IPS DF 4.7 (cell line): ENCODE measurements around the gene ROGDI.
A peak's percentile ranks its signal among the peaks of the same experiment; 100 is the strongest.

Source experiments
- DNase-seq: peaks from one replicate; pipeline ENCODE4 v3.0.0-alpha.2; 2013; ENCODE audit warnings: low spot score; ENCODE audit errors: extremely low read depth

Gene ROGDI

GRCh38 chr16:4801962-4802658, at the start of gene ROGDI:
Gene ROGDI, minus strand, starts transcription at chr16:4802633. Its CDS starts 62 bp downstream, at chr16:4802571.
- no peak for DNase-seq

GRCh38 chr16:4850211-4850610, 47.8 kb upstream of the ROGDI start:
- DNase-seq: no peak

- DNase-seq: no peak
These were observed 45.5 kb upstream of the ROGDI start for GRCh38 chr16:4847774-4848587.

GRCh38 chr16:4846901-4847773, 44.7 kb upstream of the ROGDI start, which contains the start of the genes GLYR1 and UBN1:
Gene GLYR1, minus strand, starts transcription at chr16:4847288. Its CDS starts 23 bp downstream, at chr16:4847265.
Gene UBN1, plus strand, starts transcription at chr16:4847481. Its CDS starts 5,437 bp downstream, at chr16:4852918.
- peak; percentile 71 for DNase-seq

- no peak for DNase-seq
These were observed 44.1 kb upstream of the ROGDI start for GRCh38 chr16:4846503-4846900.

- no peak for DNase-seq
These were observed 38.6 kb upstream of the ROGDI start for GRCh38 chr16:4840984-4841383.

GRCh38 chr16:4839942-4840341, 37.5 kb upstream of the ROGDI start:
- no peak for DNase-seq

GRCh38 chr16:4837733-4838501, 35.5 kb upstream of the ROGDI start:
- no peak for DNase-seq

GRCh38 chr16:4836727-4837126, 34.3 kb upstream of the ROGDI start:
- DNase-seq: no peak

GRCh38 chr16:4833584-4833983, 31.2 kb upstream of the ROGDI start:
- no peak for DNase-seq

GRCh38 chr16:4832698-4833343, 30.4 kb upstream of the ROGDI start:
- no peak for DNase-seq

- no peak for DNase-seq
These were observed 29.2 kb upstream of the ROGDI start for GRCh38 chr16:4831616-4832015.

GRCh38 chr16:4830408-4830807, 28.0 kb upstream of the ROGDI start:
- DNase-seq: no peak

- DNase-seq: no peak
These were observed 26.3 kb upstream of the ROGDI start for GRCh38 chr16:4828567-4829321.

- no peak for DNase-seq
These were observed 24.5 kb upstream of the ROGDI start for GRCh38 chr16:4826980-4827379.

- DNase-seq: no peak
These were observed 24.1 kb upstream of the ROGDI start for GRCh38 chr16:4826526-4826925.

- DNase-seq: no peak
These were observed 22.8 kb upstream of the ROGDI start for GRCh38 chr16:4825196-4825595.

GRCh38 chr16:4820652-4821051, 18.2 kb upstream of the ROGDI start:
- DNase-seq: no peak

- DNase-seq: no peak
These were observed 12.2 kb upstream of the ROGDI start for GRCh38 chr16:4814542-4815173.
